Daoy (cell line): ENCODE data around the gene DERA. TPM values are rescaled to one million over a fixed set of nuclear protein-coding genes. Genes with fewer than 3 reads are reported as not detected.
"Not testable (repeated sequence)": the region's sequence is repeated elsewhere in the genome, so short reads cannot be mapped to it uniquely, and the experiment has no call there.

ENCODE experiments used
- DNase-seq: peaks from one replicate; pipeline ENCODE4 v3.0.0-alpha.2; 2015; ENCODE audit warnings: low read depth
- total RNA-seq: library from RNA; depleted of rRNA; stranded (reverse); fragments of >200 nt; shearing (Covaris generic); gene quantifications from 2 replicates; pipeline ENCODE4 v1.2.3, GENCODE V29; 2014

The DERA gene
- total RNA-seq, 1 experiment from 2014 or later = 50.6 TPM

GRCh38 chr12:15963271-15963670 is 52.1 kb downstream of the DERA start:
- DNase-seq = no peak

DNA sequence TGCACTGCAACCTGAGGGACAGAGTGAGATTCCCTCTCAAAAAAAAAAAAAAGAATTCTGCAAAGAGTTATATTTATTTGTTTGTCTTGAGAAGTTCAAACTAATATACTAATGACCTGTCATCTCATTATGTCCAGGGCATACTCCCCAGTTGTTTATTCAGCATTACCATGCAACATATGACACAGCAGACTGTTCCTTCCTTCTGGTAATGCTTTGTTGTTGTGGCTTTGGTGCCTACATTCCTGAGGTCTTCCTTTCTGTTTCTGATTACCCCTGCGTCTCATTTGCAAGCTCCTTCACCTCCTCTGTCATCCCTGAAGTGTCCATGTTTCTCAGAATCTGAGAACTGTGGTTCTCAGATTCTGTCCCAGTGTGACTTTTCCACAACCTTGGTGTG is 55.3 kb downstream of the DERA start:
- peak; percentile 49 for DNase-seq

DNA sequence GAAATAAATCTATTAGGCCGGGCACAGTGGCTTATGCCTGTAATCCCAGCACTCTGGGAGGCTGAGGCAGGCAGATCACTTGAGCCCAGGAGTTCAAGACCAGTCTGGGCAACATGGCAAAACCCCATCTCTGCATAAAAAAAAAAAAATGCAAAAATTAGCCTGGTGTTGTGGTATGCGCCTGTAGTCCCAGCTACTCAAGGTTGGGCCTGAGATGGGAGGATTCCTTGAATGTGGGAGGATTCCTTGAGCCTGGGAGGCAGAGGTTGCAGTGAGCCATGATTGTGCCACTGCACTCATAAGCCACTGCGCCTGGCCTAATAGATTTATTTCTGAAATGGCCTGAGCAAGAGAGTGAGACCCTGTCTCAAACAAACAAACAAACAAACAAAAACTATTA is 55.9 kb downstream of the DERA start:
- not testable (repeated sequence) for DNase-seq

DNA sequence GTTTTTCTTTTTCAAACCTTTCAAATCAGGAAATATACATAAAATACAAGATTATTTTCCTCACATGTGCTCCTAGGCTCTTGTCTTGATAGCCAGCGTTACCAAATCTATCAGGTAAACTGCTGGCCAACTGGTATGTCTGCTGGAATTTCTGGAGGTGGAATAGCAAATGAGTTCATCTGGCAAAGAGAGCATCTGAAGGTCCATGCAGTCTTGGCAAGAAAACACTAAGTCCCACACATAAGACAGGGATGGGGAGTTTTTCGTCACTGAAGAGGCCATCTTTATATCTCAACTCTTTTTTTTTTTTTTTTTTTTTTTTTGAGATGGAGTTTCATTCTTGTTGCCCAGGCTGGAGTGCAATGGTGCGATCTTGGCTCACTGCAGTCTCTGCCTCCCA is 60.1 kb downstream of the DERA start:
- DNase-seq = no peak

GRCh38 chr12:15972894-15973293 is 61.8 kb downstream of the DERA start:
- DNase-seq = no peak

GRCh38 chr12:15977999-15978951 is 67.1 kb downstream of the DERA start:
- DNase-seq = peak; percentile 53

GRCh38 chr12:15979096-15980092 is 68.3 kb downstream of the DERA start:
- peak; percentile 62 for DNase-seq

DNA sequence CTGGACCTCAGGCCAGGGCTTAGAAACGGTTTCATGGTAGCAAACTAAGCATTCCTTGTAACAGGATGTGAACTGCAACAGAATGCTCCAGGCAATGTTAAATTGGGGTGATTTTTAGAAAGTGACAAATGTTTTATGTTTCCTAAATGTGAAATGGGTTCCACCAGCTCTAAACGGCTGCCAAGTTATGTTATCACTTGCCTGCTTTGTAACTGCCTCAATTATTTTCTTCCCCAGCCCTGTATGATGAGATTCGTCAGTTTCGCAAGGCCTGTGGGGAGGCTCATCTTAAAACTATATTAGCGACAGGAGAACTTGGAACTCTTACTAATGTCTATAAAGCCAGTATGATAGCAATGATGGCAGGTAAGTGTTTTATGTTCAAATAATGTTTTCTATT is 70.9 kb downstream of the DERA start:
- DNase-seq = no peak

DNA sequence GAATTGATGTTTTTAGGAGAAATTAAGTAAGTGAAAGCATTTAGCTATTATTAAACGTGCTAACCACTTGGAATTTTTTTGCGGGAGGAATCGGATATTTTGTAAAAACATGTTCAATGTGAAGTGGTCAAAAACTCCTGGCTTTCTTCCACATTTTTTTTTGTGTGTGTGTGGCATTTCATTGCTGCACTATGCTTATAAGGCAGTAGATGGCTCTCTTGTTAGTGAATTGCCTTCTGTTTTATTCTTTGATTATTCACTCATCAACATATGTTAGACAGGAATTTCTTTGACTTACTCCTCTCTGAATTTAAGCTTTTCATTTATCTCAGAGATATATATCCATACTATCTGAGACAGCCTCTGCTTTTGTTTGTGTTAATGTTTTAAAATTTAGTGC is 71.3 kb downstream of the DERA start:
- DNase-seq = no peak

DNA sequence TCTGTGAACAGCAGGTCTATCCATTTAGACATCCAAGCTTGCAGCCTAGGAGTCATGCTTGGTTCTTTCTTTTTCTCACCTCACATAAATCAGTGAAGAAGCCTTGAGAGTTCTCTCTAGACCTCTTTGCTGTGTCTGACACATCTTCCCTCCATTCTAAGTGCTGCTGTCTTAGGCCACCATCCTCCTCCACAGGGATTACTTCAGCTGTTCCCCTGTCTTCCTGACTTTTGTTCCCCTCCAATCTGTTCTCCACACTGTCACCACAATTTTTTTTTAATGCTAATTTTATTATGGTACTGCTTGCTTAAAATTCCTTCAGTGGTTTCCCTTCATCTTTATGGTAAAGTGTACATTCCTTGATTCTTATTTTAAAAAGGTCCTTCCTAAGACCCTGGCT is 71.8 kb downstream of the DERA start:
- no peak for DNase-seq

DNA sequence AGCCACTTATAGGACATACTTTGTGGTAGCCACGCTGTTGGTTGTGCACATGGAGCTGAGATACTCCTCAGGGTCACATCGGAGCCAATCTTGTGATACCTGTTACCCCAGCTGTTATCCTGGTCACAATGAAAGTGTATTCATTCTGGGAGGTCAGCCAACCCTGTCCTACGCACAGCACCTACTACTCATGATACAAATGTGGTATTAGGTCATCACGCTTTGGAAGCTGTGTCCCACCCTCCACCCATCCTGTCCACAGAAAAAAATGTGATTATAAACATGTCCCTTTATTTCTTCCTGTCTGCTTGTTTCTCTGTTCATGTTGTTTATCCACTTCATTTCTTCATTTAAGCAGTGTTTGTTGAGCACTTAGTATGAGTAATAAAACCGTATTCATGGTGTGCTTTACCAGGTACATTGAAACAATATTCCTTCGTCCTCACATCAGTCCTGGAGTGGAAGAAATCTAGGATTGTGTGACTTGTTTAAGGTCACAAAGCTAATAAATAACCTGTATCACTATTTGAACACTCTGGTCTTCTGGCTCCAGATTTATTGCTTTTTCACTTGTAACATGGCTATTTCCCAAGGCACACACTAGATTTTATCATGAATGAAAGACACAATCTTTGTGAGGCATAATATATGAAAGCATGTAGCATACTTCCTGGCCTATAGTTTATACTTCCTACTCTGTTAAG is 73.1 kb downstream of the DERA start:
- no peak for DNase-seq

DNA sequence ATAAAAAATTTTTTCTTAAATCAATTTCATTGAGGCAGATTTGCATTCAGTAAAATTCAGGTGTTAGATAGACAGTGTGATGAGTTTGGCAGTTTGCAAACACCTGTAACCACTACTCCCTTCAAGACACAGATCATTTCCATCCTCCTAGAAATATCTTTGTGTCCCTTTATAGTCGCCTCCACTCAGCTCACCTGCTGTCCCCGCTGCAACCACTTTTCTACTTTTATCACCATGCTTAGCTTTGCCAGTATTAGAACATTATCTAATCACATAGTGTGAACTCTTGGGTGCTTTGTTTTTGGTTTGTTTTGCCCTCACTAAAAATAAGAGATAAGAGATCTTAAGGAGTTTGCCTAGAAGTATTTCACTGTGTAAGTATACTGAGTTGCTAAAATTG is 73.8 kb downstream of the DERA start:
- no peak for DNase-seq

- DNase-seq = no peak
These were observed 76.6 kb downstream of the DERA start for GRCh38 chr12:15987696-15988095.

DNA sequence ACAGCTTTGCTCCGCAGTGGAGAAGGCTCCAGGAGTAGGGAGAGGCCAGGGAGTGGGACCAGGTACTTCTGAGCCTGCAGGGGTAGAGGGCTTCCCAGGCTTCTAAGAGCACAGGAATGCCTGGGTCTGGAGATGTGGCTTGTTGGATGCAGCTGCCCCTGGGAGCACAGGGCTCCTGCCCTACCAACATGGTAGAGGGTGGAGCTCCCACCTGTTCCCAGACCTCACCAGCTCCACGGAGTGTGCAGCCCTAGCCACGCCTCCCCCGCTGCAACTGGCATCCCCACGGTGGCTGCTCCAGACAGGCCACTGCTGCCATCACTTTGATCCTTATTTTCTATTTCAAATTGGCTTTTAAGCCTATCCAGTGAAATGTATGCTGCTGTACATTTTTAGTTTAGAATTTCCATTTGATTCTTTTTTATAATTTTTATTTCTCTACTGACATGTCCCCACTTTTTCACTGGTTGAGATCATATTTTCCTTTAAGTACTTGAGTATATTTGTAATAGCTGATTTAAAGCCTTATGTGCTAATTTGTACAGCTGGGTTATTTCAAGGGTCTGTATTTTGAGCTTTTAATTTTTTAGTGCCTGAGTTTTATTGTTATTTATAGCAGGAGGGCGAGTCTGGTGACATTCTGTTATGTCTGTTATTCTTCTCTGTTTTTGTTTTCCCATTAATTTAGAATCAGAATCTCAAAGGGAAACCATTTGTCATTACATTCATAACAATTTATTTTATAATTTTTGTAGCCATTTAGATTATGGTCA is 78.0 kb downstream of the DERA start:
- DNase-seq = no peak

DNA sequence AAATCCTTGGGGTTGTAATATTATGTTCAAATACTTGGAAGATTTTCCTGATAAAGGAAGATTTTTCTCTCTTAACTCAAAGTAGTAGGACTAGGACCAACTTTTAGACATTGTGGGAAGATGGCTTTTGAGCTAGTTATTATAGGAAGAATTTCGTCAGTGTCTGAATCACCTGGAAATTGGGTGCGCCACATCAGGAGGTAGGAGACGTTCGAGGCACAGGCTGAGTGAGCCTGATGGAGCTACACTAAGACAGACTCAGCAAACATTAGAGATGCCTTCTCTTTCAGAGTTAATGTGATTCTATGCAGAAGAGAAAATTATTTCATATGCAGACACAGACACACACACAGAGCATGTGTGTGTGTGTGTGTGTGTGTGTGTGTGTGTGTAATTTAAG is 84.7 kb downstream of the DERA start:
- no peak for DNase-seq

- no peak for DNase-seq
These were observed 85.1 kb downstream of the DERA start for GRCh38 chr12:15996254-15996653.

DNA sequence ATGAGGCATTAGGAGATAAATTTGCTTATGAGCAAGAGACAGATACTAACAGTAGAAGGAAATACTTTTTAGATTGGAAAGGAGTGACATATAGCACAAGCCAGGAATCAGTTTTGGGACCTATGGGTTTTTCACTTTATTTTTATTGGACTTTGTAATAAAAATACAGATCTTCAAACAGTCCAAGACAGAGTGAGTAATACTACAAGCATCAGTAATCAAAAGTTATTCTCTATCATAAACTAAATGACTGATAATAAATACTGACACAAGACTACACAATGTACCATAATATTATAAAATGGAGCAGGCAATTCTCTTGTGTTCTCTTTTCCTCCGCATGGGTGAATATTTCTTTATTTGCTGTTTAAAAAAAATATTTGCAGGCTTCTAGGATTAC is 85.8 kb downstream of the DERA start:
- no peak for DNase-seq

- DNase-seq = no peak
These were observed 86.8 kb downstream of the DERA start for GRCh38 chr12:15997910-15998309.

DNA sequence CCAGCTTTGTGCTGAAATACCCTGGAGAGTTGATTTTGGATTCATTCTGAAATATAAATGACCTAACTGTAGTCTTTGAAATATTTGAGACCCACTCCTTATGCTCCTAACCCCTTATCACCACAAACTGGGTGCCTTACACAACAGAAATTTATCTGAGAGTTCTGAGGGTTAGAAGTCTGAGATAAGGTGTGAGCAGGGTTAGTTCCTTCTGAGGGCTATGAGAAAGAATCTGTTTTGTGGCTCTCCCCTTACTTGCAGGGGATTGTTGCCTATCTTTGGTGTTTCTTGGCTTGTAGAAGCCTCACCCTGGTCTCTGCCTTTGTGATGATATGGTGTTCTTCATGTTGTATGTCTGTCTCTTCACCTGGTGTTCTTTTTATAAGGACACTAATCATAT is 91.7 kb downstream of the DERA start:
- DNase-seq = no peak

- DNase-seq = no peak
These were observed 92.3 kb downstream of the DERA start for GRCh38 chr12:16003460-16003859.

DNA sequence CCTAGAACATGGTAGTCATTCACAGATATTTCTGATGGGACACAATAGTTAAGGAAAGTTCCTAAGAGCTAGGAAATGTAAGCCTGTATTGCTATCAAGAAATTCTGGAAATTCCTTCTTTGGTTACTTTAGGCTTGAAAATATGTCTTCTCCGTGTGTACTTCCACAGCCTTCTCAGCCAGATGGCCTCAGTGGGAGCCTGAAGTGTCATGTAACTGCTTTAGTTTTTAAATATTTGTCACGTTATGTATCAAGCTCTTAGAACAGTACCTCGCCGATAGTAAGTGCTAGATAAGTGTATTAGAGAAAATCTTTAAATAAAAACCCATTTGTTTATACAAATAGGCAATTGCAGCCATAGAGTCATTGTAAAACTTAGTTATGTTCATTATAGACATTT is 95.6 kb downstream of the DERA start:
- DNase-seq = no peak
